ENCODE data around the gene CYP1A2.

DNA sequence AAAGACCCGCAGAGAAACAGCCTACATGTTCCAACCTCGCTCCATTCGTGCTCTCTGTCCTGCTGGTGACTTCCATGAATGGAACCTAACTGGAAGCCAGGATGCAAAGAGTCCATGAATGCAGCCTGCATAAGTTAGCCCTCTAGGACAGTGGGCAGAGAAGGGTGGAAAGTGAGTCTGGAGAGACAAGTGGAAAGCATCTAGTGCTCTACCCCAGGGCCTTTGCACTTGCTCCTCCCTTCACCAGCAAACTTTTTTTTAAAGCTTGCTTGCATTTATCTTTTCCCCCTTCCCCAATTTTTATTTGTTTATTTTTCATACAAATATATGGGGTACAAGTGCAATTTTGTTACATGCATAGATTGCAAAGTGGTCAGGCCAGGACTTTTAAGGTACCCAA, 15.4 kb upstream of the CYP1A2 start:
- TF ChIP-seq, protein P1, sequence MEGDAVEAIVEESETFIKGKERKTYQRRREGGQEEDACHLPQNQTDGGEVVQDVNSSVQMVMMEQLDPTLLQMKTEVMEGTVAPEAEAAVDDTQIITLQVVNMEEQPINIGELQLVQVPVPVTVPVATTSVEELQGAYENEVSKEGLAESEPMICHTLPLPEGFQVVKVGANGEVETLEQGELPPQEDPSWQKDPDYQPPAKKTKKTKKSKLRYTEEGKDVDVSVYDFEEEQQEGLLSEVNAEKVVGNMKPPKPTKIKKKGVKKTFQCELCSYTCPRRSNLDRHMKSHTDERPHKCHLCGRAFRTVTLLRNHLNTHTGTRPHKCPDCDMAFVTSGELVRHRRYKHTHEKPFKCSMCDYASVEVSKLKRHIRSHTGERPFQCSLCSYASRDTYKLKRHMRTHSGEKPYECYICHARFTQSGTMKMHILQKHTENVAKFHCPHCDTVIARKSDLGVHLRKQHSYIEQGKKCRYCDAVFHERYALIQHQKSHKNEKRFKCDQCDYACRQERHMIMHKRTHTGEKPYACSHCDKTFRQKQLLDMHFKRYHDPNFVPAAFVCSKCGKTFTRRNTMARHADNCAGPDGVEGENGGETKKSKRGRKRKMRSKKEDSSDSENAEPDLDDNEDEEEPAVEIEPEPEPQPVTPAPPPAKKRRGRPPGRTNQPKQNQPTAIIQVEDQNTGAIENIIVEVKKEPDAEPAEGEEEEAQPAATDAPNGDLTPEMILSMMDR (IDR thresholded peaks at IDR 0.05; ENCODE audit: insufficient read depth, low read length, poor library complexity, severe bottlenecking) = no peak
- TF ChIP-seq EZH2phosphoT487 (conservative IDR thresholded peaks at IDR 0.05; ENCODE audit: low read length) = no peak

Measured in SU-DHL-6 (cell line).